Stimulated activated CD4-positive, alpha-beta T cell treated with anti-CD3 and anti-CD28 coated beads, Interleukin-1b, Interleukin-23, amount 100 ng/mL, for 24 hours (primary cell): ENCODE measurements around the gene ASCL1.

Experiments
- DNase-seq, 4 experiments: peaks; one replicate each; pipeline ENCODE4 v3.0.0-alpha.2; 2020; ENCODE audit warnings: low read depth in 4 of 4, low spot score in 1 of 4

The ASCL1 gene

GRCh38 chr12:102950950-102951619, 6.4 kb upstream of the ASCL1 start:
- DNase-seq, result no peak

DNA sequence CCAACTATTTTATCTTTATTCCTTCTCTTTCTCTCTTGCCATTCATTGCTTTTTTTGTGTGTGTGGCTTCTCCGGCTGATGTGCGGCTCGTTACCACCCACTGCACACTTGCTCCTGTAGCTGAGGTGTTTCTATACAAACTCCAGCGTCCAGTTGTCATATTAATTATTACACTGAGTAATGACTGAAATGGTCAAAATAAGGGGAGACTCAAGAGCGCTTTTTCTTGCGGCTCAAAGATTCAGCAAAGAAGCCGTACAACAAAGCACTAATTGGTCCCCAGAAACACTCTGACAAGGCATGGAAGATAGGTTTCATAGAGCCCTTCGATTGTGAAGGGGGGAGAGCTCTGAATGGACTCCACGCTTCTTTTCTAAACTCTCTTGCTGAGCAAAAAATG, 5.6 kb upstream of the ASCL1 start:
- no peak for DNase-seq

- no peak for DNase-seq
These were observed 4.3 kb upstream of the ASCL1 start for GRCh38 chr12:102953221-102953620.

DNA sequence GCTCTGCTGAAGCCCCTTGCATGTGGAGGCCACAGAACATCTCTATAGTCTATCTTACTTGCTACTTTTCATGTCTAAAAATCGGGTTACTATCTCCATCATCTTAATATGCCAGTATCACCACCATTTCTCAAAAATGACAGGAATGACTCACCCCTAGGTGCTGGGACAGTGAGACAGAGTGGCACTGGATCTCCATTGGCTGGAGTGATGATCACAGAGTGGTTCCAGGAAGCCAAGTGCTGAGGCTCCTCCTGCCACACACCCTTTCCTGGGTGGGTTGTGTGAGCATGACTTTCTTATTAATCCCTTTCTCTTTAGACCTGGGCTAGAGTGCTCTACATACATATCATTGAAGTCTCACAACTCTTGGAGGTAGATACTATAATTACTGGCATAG, 3.3 kb upstream of the ASCL1 start:
- DNase-seq, result no peak

- no peak for DNase-seq
These were observed 1.3 kb upstream of the ASCL1 start for GRCh38 chr12:102955926-102956737.

- no peak for DNase-seq
These were observed 641 bp upstream of the ASCL1 start for GRCh38 chr12:102956738-102957327.

DNA sequence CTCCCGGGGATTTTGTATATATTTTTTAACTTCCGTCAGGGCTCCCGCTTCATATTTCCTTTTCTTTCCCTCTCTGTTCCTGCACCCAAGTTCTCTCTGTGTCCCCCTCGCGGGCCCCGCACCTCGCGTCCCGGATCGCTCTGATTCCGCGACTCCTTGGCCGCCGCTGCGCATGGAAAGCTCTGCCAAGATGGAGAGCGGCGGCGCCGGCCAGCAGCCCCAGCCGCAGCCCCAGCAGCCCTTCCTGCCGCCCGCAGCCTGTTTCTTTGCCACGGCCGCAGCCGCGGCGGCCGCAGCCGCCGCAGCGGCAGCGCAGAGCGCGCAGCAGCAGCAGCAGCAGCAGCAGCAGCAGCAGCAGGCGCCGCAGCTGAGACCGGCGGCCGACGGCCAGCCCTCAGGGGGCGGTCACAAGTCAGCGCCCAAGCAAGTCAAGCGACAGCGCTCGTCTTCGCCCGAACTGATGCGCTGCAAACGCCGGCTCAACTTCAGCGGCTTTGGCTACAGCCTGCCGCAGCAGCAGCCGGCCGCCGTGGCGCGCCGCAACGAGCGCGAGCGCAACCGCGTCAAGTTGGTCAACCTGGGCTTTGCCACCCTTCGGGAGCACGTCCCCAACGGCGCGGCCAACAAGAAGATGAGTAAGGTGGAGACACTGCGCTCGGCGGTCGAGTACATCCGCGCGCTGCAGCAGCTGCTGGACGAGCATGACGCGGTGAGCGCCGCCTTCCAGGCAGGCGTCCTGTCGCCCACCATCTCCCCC, 777 bp downstream of the ASCL1 start:
- no peak for DNase-seq

DNA sequence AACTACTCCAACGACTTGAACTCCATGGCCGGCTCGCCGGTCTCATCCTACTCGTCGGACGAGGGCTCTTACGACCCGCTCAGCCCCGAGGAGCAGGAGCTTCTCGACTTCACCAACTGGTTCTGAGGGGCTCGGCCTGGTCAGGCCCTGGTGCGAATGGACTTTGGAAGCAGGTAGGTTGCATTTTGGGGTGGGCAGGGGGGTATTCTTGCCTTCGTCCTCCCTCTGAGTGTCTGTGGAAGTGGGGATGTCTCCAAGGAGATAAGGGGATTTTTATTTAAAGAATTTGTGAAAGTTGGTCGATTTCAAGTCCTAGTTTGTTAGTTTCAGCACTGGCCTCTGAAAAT, 1.3 kb downstream of the ASCL1 start:
- DNase-seq, result no peak

DNA sequence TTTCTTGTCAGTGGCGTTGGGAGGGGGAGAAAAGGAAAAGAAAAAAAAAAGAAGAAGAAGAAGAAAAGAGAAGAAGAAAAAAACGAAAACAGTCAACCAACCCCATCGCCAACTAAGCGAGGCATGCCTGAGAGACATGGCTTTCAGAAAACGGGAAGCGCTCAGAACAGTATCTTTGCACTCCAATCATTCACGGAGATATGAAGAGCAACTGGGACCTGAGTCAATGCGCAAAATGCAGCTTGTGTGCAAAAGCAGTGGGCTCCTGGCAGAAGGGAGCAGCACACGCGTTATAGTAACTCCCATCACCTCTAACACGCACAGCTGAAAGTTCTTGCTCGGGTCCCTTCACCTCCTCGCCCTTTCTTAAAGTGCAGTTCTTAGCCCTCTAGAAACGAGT, 1.9 kb downstream of the ASCL1 start:
- no peak for DNase-seq

- DNase-seq, result no peak
These were observed 3.4 kb downstream of the ASCL1 start for GRCh38 chr12:102960766-102961465.

- no peak for DNase-seq
These were observed 4.0 kb downstream of the ASCL1 start for GRCh38 chr12:102961466-102961855.

DNA sequence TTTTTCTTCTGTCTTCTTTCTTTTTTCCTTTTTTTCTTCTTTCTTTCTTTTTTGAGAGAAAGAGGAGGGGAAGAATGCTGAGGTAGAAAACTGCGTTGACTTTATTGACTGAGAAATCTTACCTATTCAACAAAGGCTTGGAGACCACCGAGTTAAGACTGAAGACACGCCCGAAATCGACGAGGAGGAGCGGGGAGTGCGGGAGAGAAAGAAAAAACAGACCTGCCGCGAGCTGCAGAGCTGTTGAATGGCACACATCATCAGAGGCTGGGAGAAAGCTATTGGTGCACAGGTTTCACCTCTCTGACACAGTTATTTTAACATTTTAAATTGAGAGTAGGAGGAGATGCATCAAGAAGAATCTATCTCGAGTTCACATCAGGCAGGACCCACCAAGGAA, 5.1 kb downstream of the ASCL1 start:
- DNase-seq, result no peak

DNA sequence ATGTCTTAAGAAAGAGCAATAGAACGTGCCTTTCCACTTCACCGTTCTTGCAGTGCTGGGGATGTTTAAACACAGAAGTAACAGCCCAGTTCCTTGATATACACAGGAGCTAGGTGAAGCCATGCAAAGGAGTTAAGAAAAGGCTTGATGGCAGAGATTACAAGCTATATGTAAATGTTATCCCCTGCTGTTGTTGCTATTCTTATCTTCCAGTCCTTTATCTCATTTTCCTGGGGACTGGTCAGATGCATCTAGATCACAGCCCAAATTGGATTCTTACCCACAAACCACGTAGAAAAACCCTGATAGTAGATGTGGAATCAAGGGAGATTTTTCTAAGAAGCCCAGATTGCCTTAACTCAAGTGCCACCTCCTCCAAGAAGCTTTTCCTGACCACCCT, 5.5 kb downstream of the ASCL1 start:
- DNase-seq, result no peak

GRCh38 chr12:102963796-102964195, 6.3 kb downstream of the ASCL1 start:
- no peak for DNase-seq

- DNase-seq, result no peak
These were observed 7.4 kb downstream of the ASCL1 start for GRCh38 chr12:102964872-102965271.

GRCh38 chr12:102965281-102966155, 8.0 kb downstream of the ASCL1 start:
- DNase-seq, result no peak

DNA sequence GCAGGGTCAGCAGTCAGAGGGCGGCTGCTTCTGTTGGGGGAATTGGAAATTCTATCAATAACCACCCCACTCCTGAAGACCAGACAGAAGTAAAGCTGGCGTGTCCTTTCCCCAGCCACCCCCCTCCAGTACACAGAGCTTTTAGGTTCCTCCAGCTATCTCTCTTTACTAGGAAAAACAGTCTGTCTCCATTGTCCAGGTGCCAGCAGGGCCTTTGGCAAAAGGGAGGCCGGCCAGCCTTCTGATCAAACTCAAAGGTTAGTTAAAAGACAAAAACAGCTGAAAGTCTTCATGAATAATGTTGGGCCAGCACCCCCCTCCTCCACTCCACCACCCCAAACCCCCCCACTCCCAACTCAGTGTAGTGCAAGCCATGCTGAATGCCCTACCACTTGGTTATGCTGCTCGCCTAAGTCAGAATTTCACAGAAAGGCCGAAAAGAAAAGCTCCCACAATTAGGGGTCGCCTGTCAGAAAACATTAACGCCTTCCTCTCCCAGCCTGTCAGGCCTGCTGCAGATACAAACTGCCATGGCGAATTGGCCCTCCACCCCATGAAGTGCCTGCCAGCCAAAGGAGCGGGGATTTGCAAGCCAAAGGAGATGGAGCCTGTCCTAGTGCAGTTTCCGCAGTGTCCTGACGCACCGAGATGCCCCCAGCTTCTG, 8.9 kb downstream of the ASCL1 start:
- no peak for DNase-seq

GRCh38 chr12:102970780-102971179, 13.3 kb downstream of the ASCL1 start:
- no peak for DNase-seq

DNA sequence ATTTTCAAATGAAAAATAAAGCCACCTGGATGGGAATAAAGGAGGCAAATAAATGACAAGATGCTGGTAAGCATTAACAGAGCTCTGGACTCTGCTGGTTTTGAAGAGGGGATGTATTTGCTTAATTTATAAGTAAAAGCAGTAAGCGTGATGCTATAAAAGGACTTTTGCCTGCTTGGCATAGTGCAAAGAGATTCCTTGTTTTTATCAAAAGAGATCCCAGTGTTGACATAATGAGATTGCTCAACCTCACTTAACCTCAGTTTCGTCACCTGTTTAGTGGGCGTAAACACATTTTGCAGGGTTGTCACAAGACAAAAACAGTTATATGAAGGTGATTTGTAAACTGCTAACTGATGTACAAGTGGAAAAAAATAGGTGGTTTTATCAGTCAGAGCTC, 13.8 kb downstream of the ASCL1 start:
- no peak for DNase-seq

DNA sequence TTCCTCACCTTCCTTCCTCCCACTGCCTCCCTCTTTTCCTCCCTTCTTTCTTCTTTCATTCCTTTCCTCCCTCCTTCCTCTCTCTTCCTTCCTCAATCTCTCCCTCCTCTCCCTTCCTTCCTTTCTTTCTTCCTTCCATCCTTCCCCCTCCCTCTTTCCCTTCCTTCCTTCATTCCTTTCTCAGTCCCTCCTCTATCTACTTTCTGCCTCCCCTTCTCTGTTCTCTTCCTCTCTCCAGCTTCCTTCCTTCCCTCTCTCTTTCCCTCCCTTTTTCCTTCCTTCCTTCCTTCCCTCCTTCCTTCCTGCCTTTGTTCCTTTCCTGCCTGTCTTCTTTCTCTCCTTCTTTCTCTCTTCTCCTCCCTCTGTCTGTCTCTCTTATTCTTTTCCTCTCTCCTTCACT, 16.1 kb downstream of the ASCL1 start:
- no peak for DNase-seq
